Measurements from ENCODE around the gene SMAD2. TPM values are rescaled to one million over a fixed set of nuclear protein-coding genes. Genes with fewer than 3 reads are reported as not detected.

The SMAD2 gene
- polyA plus RNA-seq, 4 donors: 22.4 to 84.9 (median 35.3) TPM

DNA sequence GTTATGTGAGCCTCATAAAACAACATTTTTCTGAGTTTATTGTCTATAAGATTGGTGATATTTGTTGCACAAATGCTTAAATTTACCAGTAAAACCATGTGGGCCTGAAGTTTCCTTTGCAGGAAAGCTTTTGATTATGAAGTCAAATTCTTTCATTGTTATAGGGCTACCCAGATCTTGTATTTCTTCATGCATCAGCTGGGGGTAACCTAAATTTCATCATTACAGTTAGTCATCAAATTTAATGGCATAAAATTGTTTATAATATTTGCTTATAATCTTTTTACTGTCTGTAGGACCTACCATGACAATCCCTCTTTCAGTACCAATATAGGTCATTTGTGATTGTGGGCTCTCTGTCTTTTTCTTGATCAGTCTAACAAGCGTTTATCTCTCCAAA is 47.8 kb downstream of the SMAD2 start:
- Histone ChIP-seq H3K9me3 (ENCODE audit: control insufficient read depth in 2 of 2, insufficient read depth in 1 of 2, low read depth in 1 of 2, low read length in 1 of 2) (no peaks in the 10 kb centered on the region), H3K36me3 (ENCODE audit: control insufficient read depth in 3 of 3, insufficient read depth in 2 of 3, low read depth in 1 of 3, low read length in 3 of 3) (peaks cover 0 to 7% (median 3%) of the 10 kb centered on the region in 3 donors), H3K27ac (ENCODE audit: low read depth in 1 of 3, low read length in 2 of 3) (no peak overlapping the region), H3K4me3 (ENCODE audit: low read depth in 1 of 3, low read length in 3 of 3) (no peak overlapping the region), H3K4me1 (ENCODE audit: control insufficient read depth in 3 of 3, insufficient read depth in 2 of 3, low read depth in 1 of 3, low read length in 2 of 3) (no peaks in the 10 kb centered on the region), H3K27me3 (ENCODE audit: control insufficient read depth in 3 of 3, insufficient read depth in 3 of 3, low read length in 3 of 3) (no peaks in the 10 kb centered on the region)
- WGBS, 3 donors: 97 to 100% (median 97%) methylated on average over 1 of the region's 1 CpG
- FAIRE-seq (no peak), DNase-seq (no peak)

DNA sequence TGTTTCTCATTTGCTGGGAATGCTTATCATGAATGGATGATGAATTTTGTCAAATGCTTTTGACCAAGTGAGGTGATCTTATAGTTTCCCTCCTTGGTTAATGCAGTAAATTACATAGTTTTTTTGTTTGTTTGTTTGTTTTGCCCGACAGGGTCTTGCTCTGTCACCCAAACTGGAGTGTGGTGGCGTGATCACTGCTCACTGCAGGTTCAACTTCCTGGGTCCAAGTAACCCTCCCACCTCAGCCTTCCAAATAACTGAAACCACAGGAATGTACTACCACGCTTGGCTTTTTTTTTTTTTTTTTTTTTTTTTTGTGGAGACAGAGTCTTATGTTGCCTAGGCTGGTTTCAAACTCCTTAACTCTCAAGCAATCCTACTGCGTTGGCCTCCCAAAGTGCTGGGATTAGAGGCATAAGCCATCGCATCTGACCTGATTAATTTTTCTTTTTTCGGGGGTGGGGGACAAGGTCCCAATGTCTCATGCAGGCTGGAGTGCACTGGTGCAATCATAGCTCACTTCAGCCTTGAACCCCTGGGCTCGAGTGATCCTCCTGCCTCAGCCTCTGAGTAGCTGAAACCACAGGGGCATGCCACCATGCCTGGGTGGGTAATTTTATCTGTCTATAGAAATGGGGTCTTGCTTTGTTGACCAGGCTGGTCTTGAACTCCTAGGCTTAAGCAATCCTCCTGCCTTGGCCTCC is 48.6 kb downstream of the SMAD2 start:
- Histone ChIP-seq H3K27me3 (ENCODE audit: control insufficient read depth in 3 of 3, insufficient read depth in 3 of 3, low read length in 3 of 3) (no peaks in the 10 kb centered on the region), H3K27ac (ENCODE audit: low read depth in 1 of 3, low read length in 2 of 3) (no peak overlapping the region), H3K4me3 (ENCODE audit: low read depth in 1 of 3, low read length in 3 of 3) (no peak overlapping the region), H3K9me3 (ENCODE audit: control insufficient read depth in 2 of 2, insufficient read depth in 1 of 2, low read depth in 1 of 2, low read length in 1 of 2) (no peaks in the 10 kb centered on the region), H3K36me3 (ENCODE audit: control insufficient read depth in 3 of 3, insufficient read depth in 2 of 3, low read depth in 1 of 3, low read length in 3 of 3) (peaks cover 0 to 7% (median 3%) of the 10 kb centered on the region in 3 donors), H3K4me1 (ENCODE audit: control insufficient read depth in 3 of 3, insufficient read depth in 2 of 3, low read depth in 1 of 3, low read length in 2 of 3) (no peaks in the 10 kb centered on the region)
- DNase-seq (no peak), FAIRE-seq (no peak)
- 92 to 95% (median 93%) methylated on average over 7 of the region's 7 CpGs for WGBS, 3 donors

- WGBS, 3 donors: 49 to 86% (median 82%) methylated on average over 2 to 3 of the region's 3 CpGs
Measured at GRCh38 chr18:47881042-47881441, 49.4 kb downstream of the SMAD2 start.

GRCh38 chr18:47877892-47878291 is 52.6 kb downstream of the SMAD2 start:
- 90 to 92% (median 91%) methylated on average over 3 of the region's 3 CpGs for WGBS, 3 donors
- DNase-seq: no peak
- H3K36me3 ChIP-seq (ENCODE audit: control insufficient read depth in 3 of 3, insufficient read depth in 2 of 3, low read depth in 1 of 3, low read length in 3 of 3): peaks cover 0 to 5% (median 3%) of the 10 kb centered on the region in 3 donors
- no peaks in the 10 kb centered on the region for H3K9me3 ChIP-seq (ENCODE audit: control insufficient read depth in 2 of 2, insufficient read depth in 1 of 2, low read depth in 1 of 2, low read length in 1 of 2)
- no peak overlapping the region for H3K4me3 ChIP-seq (ENCODE audit: low read depth in 1 of 3, low read length in 3 of 3)
- no peak for FAIRE-seq
- H3K27ac ChIP-seq (ENCODE audit: low read depth in 1 of 3, low read length in 2 of 3): no peak overlapping the region
- no peaks in the 10 kb centered on the region for H3K4me1 ChIP-seq (ENCODE audit: control insufficient read depth in 3 of 3, insufficient read depth in 2 of 3, low read depth in 1 of 3, low read length in 2 of 3)
- no peaks in the 10 kb centered on the region for H3K27me3 ChIP-seq (ENCODE audit: control insufficient read depth in 3 of 3, insufficient read depth in 3 of 3, low read length in 3 of 3)

More at GRCh38 chr18:47881042-47881441, 49.4 kb downstream of the SMAD2 start:
- Histone ChIP-seq H3K27me3 (ENCODE audit: control insufficient read depth in 3 of 3, insufficient read depth in 3 of 3, low read length in 3 of 3) (no peaks in the 10 kb centered on the region), H3K4me3 (ENCODE audit: low read depth in 1 of 3, low read length in 3 of 3) (no peak overlapping the region), H3K36me3 (ENCODE audit: control insufficient read depth in 3 of 3, insufficient read depth in 2 of 3, low read depth in 1 of 3, low read length in 3 of 3) (peaks cover 0 to 7% (median 3%) of the 10 kb centered on the region in 3 donors), H3K4me1 (ENCODE audit: control insufficient read depth in 3 of 3, insufficient read depth in 2 of 3, low read depth in 1 of 3, low read length in 2 of 3) (no peaks in the 10 kb centered on the region), H3K27ac (ENCODE audit: low read depth in 1 of 3, low read length in 2 of 3) (no peak overlapping the region), H3K9me3 (ENCODE audit: control insufficient read depth in 2 of 2, insufficient read depth in 1 of 2, low read depth in 1 of 2, low read length in 1 of 2) (no peaks in the 10 kb centered on the region)
- DNase-seq: no peak
- no peak for FAIRE-seq

DNA sequence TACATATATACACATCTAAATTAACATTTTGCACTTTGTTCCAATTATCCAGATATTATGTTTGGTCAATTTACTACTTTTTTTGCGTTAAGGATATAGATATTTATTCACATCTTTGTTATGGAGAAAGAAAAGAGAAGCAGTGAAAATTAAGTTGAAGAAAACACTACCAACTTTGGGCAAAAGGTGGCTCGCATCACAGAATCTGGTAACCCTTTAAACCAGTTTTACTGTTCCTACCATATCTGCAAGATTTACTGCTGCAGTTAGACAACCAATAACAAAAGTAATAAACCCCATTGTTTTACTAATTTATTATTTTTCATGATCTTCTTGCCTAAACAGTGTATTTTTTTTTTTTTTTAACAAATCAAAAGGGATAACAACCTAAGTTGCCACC is 53.6 kb downstream of the SMAD2 start:
- H3K4me1 ChIP-seq (ENCODE audit: control insufficient read depth in 3 of 3, insufficient read depth in 2 of 3, low read depth in 1 of 3, low read length in 2 of 3): no peaks in the 10 kb centered on the region
- peaks cover 0 to 11% (median 0%) of the 10 kb centered on the region in 3 donors for H3K36me3 ChIP-seq (ENCODE audit: control insufficient read depth in 3 of 3, insufficient read depth in 2 of 3, low read depth in 1 of 3, low read length in 3 of 3)
- no peaks in the 10 kb centered on the region for H3K9me3 ChIP-seq (ENCODE audit: control insufficient read depth in 2 of 2, insufficient read depth in 1 of 2, low read depth in 1 of 2, low read length in 1 of 2)
- DNase-seq (no peak), FAIRE-seq (peak; percentile 44)
- no peaks in the 10 kb centered on the region for H3K27me3 ChIP-seq (ENCODE audit: control insufficient read depth in 3 of 3, insufficient read depth in 3 of 3, low read length in 3 of 3)
- H3K4me3 ChIP-seq (ENCODE audit: low read depth in 1 of 3, low read length in 3 of 3): no peak overlapping the region
- no peak overlapping the region for H3K27ac ChIP-seq (ENCODE audit: low read depth in 1 of 3, low read length in 2 of 3)
- whole genome bisulfite sequencing, 3 donors: 84 to 90% (median 88%) methylated on average over 2 of the region's 2 CpGs

DNA sequence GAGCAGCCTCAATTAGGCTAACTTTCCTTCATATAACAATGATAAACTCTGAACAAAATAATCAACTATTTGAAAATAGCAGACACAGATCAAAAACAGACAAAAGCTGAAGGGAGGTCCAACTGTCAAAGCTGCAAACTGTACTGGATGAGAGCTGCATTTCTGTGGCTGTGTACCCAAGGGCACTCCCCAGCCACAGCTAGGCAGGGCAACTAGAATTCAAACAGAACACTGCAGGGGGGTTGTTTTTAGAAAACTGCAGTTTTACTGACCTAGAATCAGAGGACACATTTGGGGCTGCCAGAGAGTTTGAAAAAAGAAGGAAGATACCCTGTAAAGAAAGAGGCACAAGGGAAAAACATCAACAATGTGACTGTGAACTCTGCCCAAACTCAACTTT is 56.8 kb downstream of the SMAD2 start:
- no peak overlapping the region for H3K27ac ChIP-seq (ENCODE audit: low read depth in 1 of 3, low read length in 2 of 3)
- peaks cover 0 to 11% (median 0%) of the 10 kb centered on the region in 3 donors for H3K36me3 ChIP-seq (ENCODE audit: control insufficient read depth in 3 of 3, insufficient read depth in 2 of 3, low read depth in 1 of 3, low read length in 3 of 3)
- FAIRE-seq (no peak), DNase-seq (no peak)
- no peaks in the 10 kb centered on the region for H3K4me1 ChIP-seq (ENCODE audit: control insufficient read depth in 3 of 3, insufficient read depth in 2 of 3, low read depth in 1 of 3, low read length in 2 of 3)
- no peak overlapping the region for H3K4me3 ChIP-seq (ENCODE audit: low read depth in 1 of 3, low read length in 3 of 3)
- H3K9me3 ChIP-seq (ENCODE audit: control insufficient read depth in 2 of 2, insufficient read depth in 1 of 2, low read depth in 1 of 2, low read length in 1 of 2): no peaks in the 10 kb centered on the region
- no peaks in the 10 kb centered on the region for H3K27me3 ChIP-seq (ENCODE audit: control insufficient read depth in 3 of 3, insufficient read depth in 3 of 3, low read length in 3 of 3)

DNA sequence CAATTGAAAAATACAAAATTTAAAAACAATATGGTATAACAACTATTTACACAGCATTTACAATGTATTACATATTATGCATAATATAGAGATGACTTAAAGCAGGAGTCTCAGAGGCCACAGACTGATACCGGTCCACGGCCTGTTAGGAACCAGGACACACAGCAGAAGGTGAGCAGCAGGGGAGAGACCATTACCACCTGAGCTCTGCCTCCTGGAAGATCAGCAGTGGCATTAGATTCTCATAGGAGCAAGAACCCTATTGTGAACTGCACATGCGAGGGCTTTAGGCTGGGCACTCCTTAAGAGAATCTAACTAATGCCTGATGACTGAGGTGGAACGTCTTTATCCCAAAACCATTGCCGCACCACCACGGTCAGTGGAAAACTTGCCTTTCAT is 58.0 kb downstream of the SMAD2 start:
- Histone ChIP-seq H3K4me1 (ENCODE audit: control insufficient read depth in 3 of 3, insufficient read depth in 2 of 3, low read depth in 1 of 3, low read length in 2 of 3) (no peaks in the 10 kb centered on the region), H3K27ac (ENCODE audit: low read depth in 1 of 3, low read length in 2 of 3) (no peak overlapping the region), H3K9me3 (ENCODE audit: control insufficient read depth in 2 of 2, insufficient read depth in 1 of 2, low read depth in 1 of 2, low read length in 1 of 2) (no peaks in the 10 kb centered on the region), H3K36me3 (ENCODE audit: control insufficient read depth in 3 of 3, insufficient read depth in 2 of 3, low read depth in 1 of 3, low read length in 3 of 3) (peaks cover 0 to 9% (median 0%) of the 10 kb centered on the region in 3 donors), H3K27me3 (ENCODE audit: control insufficient read depth in 3 of 3, insufficient read depth in 3 of 3, low read length in 3 of 3) (no peaks in the 10 kb centered on the region), H3K4me3 (ENCODE audit: low read depth in 1 of 3, low read length in 3 of 3) (no peak overlapping the region)
- no peak for DNase-seq
- WGBS, 3 donors: 98 to 99% (median 99%) methylated on average over 6 of the region's 6 CpGs
- FAIRE-seq: no peak

- H3K36me3 ChIP-seq (ENCODE audit: control insufficient read depth in 3 of 3, insufficient read depth in 2 of 3, low read depth in 1 of 3, low read length in 3 of 3): peaks cover 0 to 9% (median 0%) of the 10 kb centered on the region in 3 donors
- no peak overlapping the region for H3K4me3 ChIP-seq (ENCODE audit: low read depth in 1 of 3, low read length in 3 of 3)
- H3K27me3 ChIP-seq (ENCODE audit: control insufficient read depth in 3 of 3, insufficient read depth in 3 of 3, low read length in 3 of 3): no peaks in the 10 kb centered on the region
- no peaks in the 10 kb centered on the region for H3K9me3 ChIP-seq (ENCODE audit: control insufficient read depth in 2 of 2, insufficient read depth in 1 of 2, low read depth in 1 of 2, low read length in 1 of 2)
- WGBS, 3 donors: 58 to 83% (median 65%) methylated on average over 3 of the region's 3 CpGs
- H3K27ac ChIP-seq (ENCODE audit: low read depth in 1 of 3, low read length in 2 of 3): no peak overlapping the region
- DNase-seq (peak in 1 of 2 donors; percentile 60), FAIRE-seq (no peak)
- H3K4me1 ChIP-seq (ENCODE audit: control insufficient read depth in 3 of 3, insufficient read depth in 2 of 3, low read depth in 1 of 3, low read length in 2 of 3): no peaks in the 10 kb centered on the region
Measured at GRCh38 chr18:47871288-47871687, 59.2 kb downstream of the SMAD2 start.

DNA sequence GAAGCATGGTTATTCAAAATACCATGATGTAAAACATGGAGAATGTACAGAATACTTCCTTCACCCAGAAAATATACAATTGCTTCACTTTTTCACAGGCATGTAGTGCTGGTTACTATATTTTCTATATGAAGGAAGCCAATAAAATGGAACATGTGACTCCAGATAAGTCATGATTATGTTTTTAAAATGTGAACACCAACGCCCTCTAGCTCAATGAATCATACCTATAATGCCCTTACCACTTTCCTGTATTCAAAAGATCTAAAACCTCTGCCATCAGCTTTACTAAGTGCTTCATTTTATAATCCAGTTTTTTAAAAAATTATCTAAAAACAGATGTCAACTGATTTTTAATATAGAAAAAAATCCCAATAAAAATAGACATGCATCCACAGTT is 59.9 kb downstream of the SMAD2 start:
- no peaks in the 10 kb centered on the region for H3K9me3 ChIP-seq (ENCODE audit: control insufficient read depth in 2 of 2, insufficient read depth in 1 of 2, low read depth in 1 of 2, low read length in 1 of 2)
- no peak overlapping the region for H3K4me3 ChIP-seq (ENCODE audit: low read depth in 1 of 3, low read length in 3 of 3)
- H3K4me1 ChIP-seq (ENCODE audit: control insufficient read depth in 3 of 3, insufficient read depth in 2 of 3, low read depth in 1 of 3, low read length in 2 of 3): no peaks in the 10 kb centered on the region
- FAIRE-seq: peak; percentile 59
- peaks cover 0 to 9% (median 0%) of the 10 kb centered on the region in 3 donors for H3K36me3 ChIP-seq (ENCODE audit: control insufficient read depth in 3 of 3, insufficient read depth in 2 of 3, low read depth in 1 of 3, low read length in 3 of 3)
- no peak overlapping the region for H3K27ac ChIP-seq (ENCODE audit: low read depth in 1 of 3, low read length in 2 of 3)
- peak in 1 of 2 donors; percentile 42 for DNase-seq
- 40 to 47% (median 46%) methylated on average over 1 of the region's 1 CpG for WGBS, 3 donors
- no peaks in the 10 kb centered on the region for H3K27me3 ChIP-seq (ENCODE audit: control insufficient read depth in 3 of 3, insufficient read depth in 3 of 3, low read length in 3 of 3)

All from small intestine (tissue), 7 donors.